ENCODE data around the gene KTN1. TPM values are rescaled to one million over a fixed set of nuclear protein-coding genes. Genes with fewer than 3 reads are reported as not detected.
A peak's percentile ranks its signal among the peaks of the same experiment; 100 is the strongest.

Gene KTN1
- total RNA-seq, 8 experiments from 2014 or later = 61.4 to 201 (median 93.5) TPM

DNA sequence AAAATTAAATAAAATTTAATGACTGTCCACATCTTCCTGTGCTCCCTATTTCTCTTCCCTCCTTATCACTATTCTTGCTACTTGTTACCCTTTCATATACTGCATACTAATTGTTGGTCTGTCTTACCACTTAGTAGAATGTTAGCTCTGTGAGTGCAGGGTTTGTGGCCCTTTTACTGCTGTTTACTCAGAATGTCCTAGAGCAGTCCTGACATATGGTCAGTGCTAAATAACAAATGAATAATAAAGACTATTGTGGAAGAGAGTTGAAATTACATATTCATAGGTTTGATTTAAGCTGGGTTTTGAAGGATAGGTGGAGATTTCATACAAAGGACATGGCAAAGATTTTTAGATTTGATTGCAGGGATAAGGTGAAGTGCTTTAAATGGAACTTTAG is 24.5 kb downstream of the KTN1 start:
- H3K4me3 ChIP-seq = no peak overlapping the region
- ATAC-seq (replicated peaks in 6 of 8) = peak in 3 of 8 experiments; percentile 48 to 65 (median 61)
- in situ Hi-C loops (cut with MboI; ENCODE audit: low pct_unique_long_range_greater_than_20kb in 2 of 9, low sequenced_read_pairs in 9 of 9, unreplicated experiment in 9 of 9) = no loop called here
- H3K4me1 ChIP-seq (replicated peaks in 1 of 2) = no peaks in the 10 kb centered on the region
- no peak overlapping the region for H3K27ac ChIP-seq

DNA sequence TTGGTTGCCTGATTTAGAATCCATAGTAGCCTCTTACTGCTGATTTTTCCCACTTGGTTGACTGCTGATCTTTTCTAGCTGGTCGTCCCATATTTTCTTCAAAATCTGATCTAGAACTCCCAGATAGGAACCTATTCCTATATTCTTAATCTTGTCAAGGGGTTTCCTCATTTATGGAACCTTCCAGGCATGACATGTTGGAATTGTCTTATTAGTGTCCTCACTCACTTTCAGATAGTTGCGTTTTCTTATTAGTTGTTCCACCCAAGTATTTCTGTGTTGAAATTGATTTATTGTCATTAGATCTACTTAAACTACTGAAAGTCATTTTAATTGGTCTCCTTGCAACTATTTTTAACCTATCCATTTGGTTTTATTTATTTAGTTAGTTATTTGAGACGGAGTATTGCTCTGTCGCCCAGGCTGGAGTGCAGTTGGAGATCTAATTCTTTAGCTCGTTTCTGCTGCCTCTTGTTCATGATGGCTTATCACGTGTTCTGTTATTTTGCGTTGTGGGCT is 25.0 kb downstream of the KTN1 start:
- H3K27ac ChIP-seq = no peak overlapping the region
- 56 to 98% (median 93%) methylated on average over 2 to 7 of the region's 7 CpGs for WGBS, 10 experiments
- ATAC-seq (replicated peaks in 6 of 8) = no peak

DNA sequence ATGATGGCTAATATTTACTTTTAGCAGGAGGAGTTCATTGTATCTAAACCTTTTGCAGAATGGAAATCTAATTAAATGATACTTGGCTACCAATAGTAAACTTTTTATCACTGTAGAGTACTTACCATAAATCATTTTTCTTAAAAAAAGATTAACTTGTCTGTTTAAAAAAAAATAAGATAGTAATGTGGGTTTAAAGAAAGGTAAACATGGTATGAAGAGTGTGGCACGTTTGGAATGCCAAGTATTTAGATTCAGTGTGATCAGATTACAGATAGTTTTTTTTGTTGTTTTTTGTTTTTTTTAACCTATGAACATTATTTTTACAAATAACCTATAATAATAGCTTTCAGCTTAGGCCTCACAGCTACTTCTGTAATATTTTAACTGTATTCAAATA is 25.8 kb downstream of the KTN1 start:
- Histone ChIP-seq H3K27ac (no peak overlapping the region), H3K4me1 (replicated peaks in 1 of 2) (no peaks in the 10 kb centered on the region), H3K4me3 (no peak overlapping the region)
- in situ Hi-C loops (cut with MboI; ENCODE audit: low pct_unique_long_range_greater_than_20kb in 2 of 9, low sequenced_read_pairs in 9 of 9, unreplicated experiment in 9 of 9) = no loop called here
- 0 to 100% (median 33%) methylated on average over 1 of the region's 1 CpG; no CpG with 5 or more reads in 1 of the 10 experiments for WGBS, 10 experiments
- no peak for ATAC-seq (replicated peaks in 6 of 8)

More for the DNA sequence above, 25.0 kb downstream of the KTN1 start:
- H3K4me3 ChIP-seq = no peak overlapping the region
- H3K4me1 ChIP-seq (replicated peaks in 1 of 2) = no peaks in the 10 kb centered on the region
- in situ Hi-C loops (cut with MboI; ENCODE audit: low pct_unique_long_range_greater_than_20kb in 2 of 9, low sequenced_read_pairs in 9 of 9, unreplicated experiment in 9 of 9) = no loop called here

DNA sequence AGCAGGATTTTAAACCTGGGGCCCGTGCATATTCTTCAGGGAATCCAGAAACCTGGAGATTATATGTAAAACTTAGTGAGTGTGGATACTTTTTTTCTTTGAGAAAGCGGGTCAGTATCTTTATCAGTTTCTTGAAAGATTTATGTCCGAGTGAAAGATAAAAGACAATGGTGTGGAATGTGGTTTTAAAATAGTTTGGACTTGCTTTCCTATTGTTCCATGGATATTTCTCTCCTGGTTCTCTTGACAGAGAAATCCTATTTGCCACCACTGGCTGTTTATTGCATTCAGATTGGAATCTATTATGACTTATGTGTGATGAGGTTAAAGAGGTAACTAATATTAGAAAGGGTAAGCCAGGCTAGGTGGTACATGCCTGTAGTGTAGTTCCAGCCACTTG is 27.4 kb downstream of the KTN1 start:
- no peak overlapping the region for H3K4me3 ChIP-seq
- in situ Hi-C loops (cut with MboI; ENCODE audit: low pct_unique_long_range_greater_than_20kb in 2 of 9, low sequenced_read_pairs in 9 of 9, unreplicated experiment in 9 of 9) = no loop called here
- 74 to 100% (median 100%) methylated on average over 1 to 3 of the region's 3 CpGs; no CpG with 5 or more reads in 1 of the 10 experiments for WGBS, 10 experiments
- no peak overlapping the region for H3K27ac ChIP-seq
- ATAC-seq (replicated peaks in 6 of 8) = no peak
- H3K4me1 ChIP-seq (replicated peaks in 1 of 2) = no peaks in the 10 kb centered on the region

DNA sequence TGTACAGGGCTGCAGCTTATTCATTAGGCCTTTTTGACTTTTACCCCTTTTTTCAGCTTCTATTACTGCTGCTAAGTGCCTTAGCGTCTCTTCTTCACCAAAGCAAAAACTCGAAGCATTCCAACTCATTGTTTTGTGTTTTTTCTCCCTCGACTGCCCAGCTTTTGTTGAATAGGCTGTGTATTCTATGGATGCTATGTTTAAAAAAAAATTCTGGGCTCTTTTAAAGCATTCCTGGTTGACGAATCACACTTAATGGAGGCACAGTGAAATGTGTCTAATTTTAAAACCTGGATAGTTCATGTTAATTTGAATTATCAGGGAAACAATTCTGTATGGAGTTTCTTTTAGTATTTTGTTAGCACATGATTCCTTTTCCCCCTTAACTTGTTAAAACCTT is 29.7 kb downstream of the KTN1 start:
- in situ Hi-C loops (cut with MboI; ENCODE audit: low pct_unique_long_range_greater_than_20kb in 2 of 9, low sequenced_read_pairs in 9 of 9, unreplicated experiment in 9 of 9) = no loop called here
- ATAC-seq (replicated peaks in 6 of 8) = peak in 5 of 8 experiments; percentile 36 to 67 (median 42)
- H3K27ac ChIP-seq = no peak overlapping the region
- 20 to 61% (median 46%) methylated on average over 1 to 4 of the region's 4 CpGs; no CpG with 5 or more reads in 1 of the 10 experiments for whole genome bisulfite sequencing, 10 experiments
- H3K4me1 ChIP-seq (replicated peaks in 1 of 2) = no peaks in the 10 kb centered on the region
- H3K4me3 ChIP-seq = no peak overlapping the region

DNA sequence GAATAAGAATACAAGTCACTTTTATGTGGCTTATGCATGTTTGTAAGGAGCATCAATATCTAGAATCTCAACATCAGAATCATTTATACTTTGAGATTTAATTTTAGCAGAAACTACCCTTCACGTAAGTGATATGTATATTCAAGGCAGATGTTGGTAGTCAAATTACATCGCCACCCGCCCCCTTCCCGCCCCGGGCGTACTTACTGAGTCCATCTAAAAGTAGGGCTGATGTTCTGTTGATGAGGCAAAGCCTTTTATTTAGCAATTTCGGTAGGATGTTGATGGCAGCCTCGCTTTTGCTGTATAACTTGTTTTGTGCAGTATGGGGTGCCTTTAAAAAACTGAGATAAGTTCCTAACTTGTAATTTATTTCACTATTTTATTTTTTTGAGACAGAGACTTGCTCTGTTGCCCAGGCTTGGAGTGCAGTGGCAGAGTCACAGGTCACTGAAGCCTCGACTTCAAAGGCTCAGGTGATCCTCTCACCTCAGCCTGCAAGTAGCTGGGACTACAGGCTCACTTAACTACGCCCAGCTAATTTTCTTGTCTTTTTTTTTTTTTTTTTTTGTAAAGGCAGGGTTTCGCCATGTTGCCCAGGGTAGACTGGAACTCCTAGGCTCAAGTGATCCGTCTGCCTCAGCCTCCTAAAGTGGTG is 30.8 kb downstream of the KTN1 start:
- Histone ChIP-seq H3K4me1 (replicated peaks in 1 of 2) (no peaks in the 10 kb centered on the region), H3K4me3 (no peak overlapping the region), H3K27ac (no peak overlapping the region)
- in situ Hi-C loops (cut with MboI; ENCODE audit: low pct_unique_long_range_greater_than_20kb in 2 of 9, low sequenced_read_pairs in 9 of 9, unreplicated experiment in 9 of 9) = no loop called here
- 56 to 98% (median 83%) methylated on average over 1 to 12 of the region's 12 CpGs for WGBS, 10 experiments
- ATAC-seq (replicated peaks in 6 of 8) = peak in 2 of 8 experiments; percentile 52 to 54

DNA sequence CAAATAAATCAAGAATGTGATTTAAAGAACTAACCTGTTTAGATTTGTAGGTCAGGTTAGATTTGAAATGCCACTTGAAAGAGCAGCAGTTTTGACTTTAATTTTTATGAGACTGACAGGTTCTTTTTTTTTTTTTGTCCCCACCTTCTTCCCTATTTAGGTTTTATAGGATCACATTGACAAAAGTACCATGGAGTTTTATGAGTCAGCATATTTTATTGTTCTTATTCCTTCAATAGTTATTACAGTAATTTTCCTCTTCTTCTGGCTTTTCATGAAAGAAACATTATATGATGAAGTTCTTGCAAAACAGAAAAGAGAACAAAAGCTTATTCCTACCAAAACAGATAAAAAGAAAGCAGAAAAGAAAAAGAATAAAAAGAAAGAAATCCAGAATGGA is 31.9 kb downstream of the KTN1 start:
- H3K27ac ChIP-seq = no peak overlapping the region
- no peaks in the 10 kb centered on the region for H3K4me1 ChIP-seq (replicated peaks in 1 of 2)
- no peak overlapping the region for H3K4me3 ChIP-seq
- no peak for ATAC-seq (replicated peaks in 6 of 8)
- in situ Hi-C loops (cut with MboI; ENCODE audit: low pct_unique_long_range_greater_than_20kb in 2 of 9, low sequenced_read_pairs in 9 of 9, unreplicated experiment in 9 of 9) = no loop called here

DNA sequence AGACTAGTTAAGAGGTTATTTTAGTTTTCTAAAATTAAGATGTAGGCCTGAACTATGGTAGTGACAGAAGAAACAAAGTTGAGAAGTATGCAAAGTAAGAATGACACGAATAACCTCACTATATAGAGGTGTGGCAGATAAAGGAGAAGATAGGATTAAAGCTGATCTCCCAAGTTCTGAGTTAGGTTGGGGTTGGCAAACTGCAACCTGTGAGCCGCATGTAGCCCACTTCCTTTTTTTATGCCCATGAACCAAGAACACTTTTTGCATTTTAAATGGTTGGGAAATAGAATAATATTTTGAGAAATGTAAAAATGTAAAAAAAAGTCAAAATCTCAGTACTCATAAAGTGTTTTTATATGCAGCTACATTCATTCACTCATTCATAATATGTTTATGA is 34.3 kb downstream of the KTN1 start:
- H3K4me3 ChIP-seq = no peak overlapping the region
- H3K27ac ChIP-seq = no peak overlapping the region
- peak in 1 of 8 experiments; percentile 70 for ATAC-seq (replicated peaks in 6 of 8)
- WGBS, 10 experiments = 32 to 100% (median 100%) methylated on average over 1 to 2 of the region's 2 CpGs; no CpG with 5 or more reads in 1 of the 10 experiments
- in situ Hi-C loops (cut with MboI; ENCODE audit: low pct_unique_long_range_greater_than_20kb in 2 of 9, low sequenced_read_pairs in 9 of 9, unreplicated experiment in 9 of 9) = no loop called here
- no peaks in the 10 kb centered on the region for H3K4me1 ChIP-seq (replicated peaks in 1 of 2)

DNA sequence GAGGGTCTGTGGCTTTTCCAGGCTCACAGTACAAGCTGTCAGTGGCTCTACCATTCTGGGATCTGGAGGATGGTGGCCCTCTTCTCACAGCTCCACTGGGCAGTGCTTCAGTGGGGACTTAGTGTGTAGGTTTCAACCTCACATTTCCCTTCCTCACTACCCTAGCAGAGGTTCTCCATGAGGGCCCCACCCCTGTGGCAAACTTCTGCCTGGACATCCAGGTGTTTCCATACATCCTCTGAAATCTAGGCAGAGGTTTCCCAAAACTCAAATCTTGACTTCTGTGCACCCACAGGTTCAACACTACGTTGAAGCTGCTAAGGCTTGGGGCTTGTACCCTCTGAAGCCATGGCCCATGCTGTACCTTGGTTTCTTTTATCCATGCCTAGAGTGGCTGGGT is 40.3 kb downstream of the KTN1 start:
- H3K27ac ChIP-seq = no peak overlapping the region
- no peak overlapping the region for H3K4me3 ChIP-seq
- in situ Hi-C loops (cut with MboI; ENCODE audit: low pct_unique_long_range_greater_than_20kb in 2 of 9, low sequenced_read_pairs in 9 of 9, unreplicated experiment in 9 of 9) = no loop called here
- ATAC-seq (replicated peaks in 6 of 8) = no peak
- no peaks in the 10 kb centered on the region for H3K4me1 ChIP-seq (replicated peaks in 1 of 2)
- 100% methylated on average over 1 of the region's 1 CpG; no CpG with 5 or more reads in 6 of the 10 experiments for WGBS, 10 experiments

DNA sequence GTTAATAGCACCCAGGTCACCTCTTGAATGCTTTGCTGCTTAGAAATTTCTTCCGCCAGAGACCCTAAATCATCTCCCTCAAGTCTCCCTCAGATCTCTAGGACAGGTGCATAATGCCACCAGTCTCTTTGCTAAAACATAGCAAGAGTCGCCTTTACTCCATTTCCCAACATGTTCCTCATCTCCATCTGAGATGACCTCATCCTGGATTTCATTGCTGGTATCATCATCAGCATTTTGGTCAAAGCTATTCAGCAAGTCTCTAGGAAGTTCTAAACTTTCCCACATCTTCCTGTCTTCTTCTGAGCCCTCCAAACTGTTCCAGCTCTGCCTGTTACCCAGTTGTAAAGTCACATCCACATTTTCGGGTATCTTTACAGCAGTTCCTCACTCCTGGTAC is 41.0 kb downstream of the KTN1 start:
- Histone ChIP-seq H3K27ac (no peak overlapping the region), H3K4me3 (no peak overlapping the region), H3K4me1 (replicated peaks in 1 of 2) (no peaks in the 10 kb centered on the region)
- 89 to 100% (median 98%) methylated on average over 2 to 3 of the region's 3 CpGs; no CpG with 5 or more reads in 2 of the 10 experiments for WGBS, 10 experiments
- in situ Hi-C loops (cut with MboI; ENCODE audit: low pct_unique_long_range_greater_than_20kb in 2 of 9, low sequenced_read_pairs in 9 of 9, unreplicated experiment in 9 of 9) = no loop called here
- no peak for ATAC-seq (replicated peaks in 6 of 8)

DNA sequence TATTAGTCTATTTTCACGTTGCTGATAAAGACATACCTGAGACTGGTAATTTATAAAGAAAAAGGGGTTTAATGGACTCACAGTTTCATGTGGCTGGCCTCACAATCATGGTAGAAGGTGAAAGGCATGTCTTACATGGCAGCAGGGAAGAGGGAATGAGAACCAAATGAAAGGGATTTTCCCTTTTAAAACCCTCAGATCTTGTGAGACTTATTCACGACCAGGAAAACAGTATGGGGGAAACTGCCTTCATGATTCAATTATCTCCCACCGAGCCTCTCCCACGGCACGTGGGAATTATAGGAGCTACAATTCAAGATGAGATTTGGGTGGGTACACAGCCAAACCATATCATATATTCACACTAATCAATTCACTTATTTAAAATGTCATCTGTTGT is 41.4 kb downstream of the KTN1 start:
- 70 to 100% (median 93%) methylated on average over 1 to 5 of the region's 5 CpGs; no CpG with 5 or more reads in 1 of the 10 experiments for WGBS, 10 experiments
- Histone ChIP-seq H3K27ac (no peak overlapping the region), H3K4me3 (no peak overlapping the region), H3K4me1 (replicated peaks in 1 of 2) (no peaks in the 10 kb centered on the region)
- no peak for ATAC-seq (replicated peaks in 6 of 8)
- in situ Hi-C loops (cut with MboI; ENCODE audit: low pct_unique_long_range_greater_than_20kb in 2 of 9, low sequenced_read_pairs in 9 of 9, unreplicated experiment in 9 of 9) = no loop called here

DNA sequence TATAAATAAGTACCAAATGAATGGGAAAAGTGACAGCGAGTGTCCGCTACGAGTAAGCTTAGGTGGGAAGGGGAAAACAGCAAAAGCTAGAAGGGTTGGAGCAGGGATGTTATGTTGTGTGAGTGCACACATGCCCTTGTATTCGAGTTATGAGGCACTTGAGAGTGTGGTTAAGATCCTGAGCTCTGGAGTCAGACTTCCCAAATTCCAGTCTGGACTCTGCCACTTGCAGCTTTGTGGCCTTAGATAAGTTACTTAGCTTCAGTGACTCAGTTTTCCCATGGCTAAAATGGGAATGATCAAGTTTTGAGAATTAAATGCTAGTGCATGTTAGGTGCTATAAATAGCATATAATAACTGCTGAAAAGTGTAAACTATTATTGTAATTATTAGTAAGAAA is 44.9 kb downstream of the KTN1 start:
- ATAC-seq (replicated peaks in 6 of 8) = no peak
- in situ Hi-C loops (cut with MboI; ENCODE audit: low pct_unique_long_range_greater_than_20kb in 2 of 9, low sequenced_read_pairs in 9 of 9, unreplicated experiment in 9 of 9) = no loop called here
- whole genome bisulfite sequencing, 10 experiments = 83 to 100% (median 95%) methylated on average over 1 to 4 of the region's 4 CpGs; no CpG with 5 or more reads in 1 of the 10 experiments

DNA sequence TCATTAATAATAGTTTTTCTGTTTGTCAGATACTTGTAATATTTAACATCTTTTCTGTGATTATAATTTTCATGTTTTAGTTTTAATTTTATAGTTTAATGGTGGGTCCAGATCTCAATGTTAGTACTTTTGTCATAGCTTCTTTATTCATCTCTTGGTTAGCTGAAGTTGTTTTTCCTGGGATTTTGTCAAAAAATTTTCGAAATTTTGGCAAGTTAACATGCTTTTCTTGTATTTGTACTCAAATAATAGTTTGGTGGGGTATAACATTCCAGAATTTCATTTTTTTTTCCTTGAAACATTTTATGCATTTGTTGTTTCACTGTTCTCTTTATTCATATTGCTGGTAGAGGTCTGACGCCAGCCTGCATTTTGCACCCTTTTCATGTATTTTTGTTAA is 45.5 kb downstream of the KTN1 start:
- Histone ChIP-seq H3K27ac (no peak overlapping the region), H3K4me3 (no peak overlapping the region), H3K4me1 (replicated peaks in 1 of 2) (no peaks in the 10 kb centered on the region)
- in situ Hi-C loops (cut with MboI; ENCODE audit: low pct_unique_long_range_greater_than_20kb in 2 of 9, low sequenced_read_pairs in 9 of 9, unreplicated experiment in 9 of 9) = no loop called here
- ATAC-seq (replicated peaks in 6 of 8) = no peak
- 18 to 100% (median 71%) methylated on average over 2 of the region's 2 CpGs for WGBS, 10 experiments

More for the DNA sequence above, 44.9 kb downstream of the KTN1 start:
- Histone ChIP-seq H3K27ac (no peak overlapping the region), H3K4me1 (replicated peaks in 1 of 2) (no peaks in the 10 kb centered on the region), H3K4me3 (no peak overlapping the region)

DNA sequence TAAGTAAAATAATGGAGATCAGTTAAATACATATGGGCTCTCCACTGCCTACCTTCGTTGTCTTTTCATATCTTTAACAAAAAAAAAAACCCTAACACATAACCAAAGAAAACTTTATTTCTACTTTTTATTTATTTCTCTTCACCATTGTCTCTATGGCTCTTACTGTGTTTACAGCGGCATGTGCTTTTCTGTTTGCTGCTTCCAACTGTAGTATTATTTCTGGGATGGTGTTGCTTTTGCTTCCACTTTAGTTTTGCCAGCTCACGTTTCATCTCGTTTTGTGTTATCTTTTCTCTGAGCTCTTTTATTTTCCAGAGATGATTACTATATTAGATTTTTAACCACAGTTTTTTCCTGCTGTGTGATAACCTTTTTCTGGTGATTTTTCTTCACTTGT is 46.1 kb downstream of the KTN1 start:
- Histone ChIP-seq H3K4me3 (no peak overlapping the region), H3K4me1 (replicated peaks in 1 of 2) (no peaks in the 10 kb centered on the region), H3K27ac (no peak overlapping the region)
- WGBS, 10 experiments = 63 to 100% (median 92%) methylated on average over 2 to 4 of the region's 4 CpGs; no CpG with 5 or more reads in 1 of the 10 experiments
- no peak for ATAC-seq (replicated peaks in 6 of 8)
- in situ Hi-C loops (cut with MboI; ENCODE audit: low pct_unique_long_range_greater_than_20kb in 2 of 9, low sequenced_read_pairs in 9 of 9, unreplicated experiment in 9 of 9) = no loop called here
